MM.1S (cell line): ENCODE data around the gene DACH1.

ENCODE experiments used
- DNase-seq: peaks from one replicate; pipeline ENCODE4 v3.0.0-alpha.2; 2015
- H2AFZ ChIP-seq: fragments of 300-600 bp; sonication (generic); 2 replicates; pipeline ENCODE4 v1.6.0; 2016; ENCODE audit warnings: antibody characterized with exemption, low read length
- H3F3A ChIP-seq: fragments of 300-600 bp; sonication (generic); 2 replicates; pipeline ENCODE4 v1.6.1; 2016; ENCODE audit warnings: mild to moderate bottlenecking, antibody characterized with exemption, low read length, moderate library complexity, mixed read lengths; ENCODE audit not compliant: insufficient read depth
- H3K27ac ChIP-seq: fragments of 300-600 bp; sonication (generic); 2 replicates; pipeline ENCODE4 v1.5.1; 2016; ENCODE audit warnings: mild to moderate bottlenecking, low read length
- H3K27me3 ChIP-seq: fragments of 300-600 bp; sonication (generic); replicated peaks from 2 replicates; pipeline ENCODE4 v1.6.0; 2016; ENCODE audit warnings: low read length; ENCODE audit not compliant: insufficient read depth
- H3K36me3 ChIP-seq: fragments of 300-600 bp; sonication (generic); replicated peaks from 2 replicates; pipeline ENCODE4 v1.6.1; 2016; ENCODE audit warnings: mild to moderate bottlenecking, low read length, mixed read lengths; ENCODE audit not compliant: insufficient read depth
- H3K4me1 ChIP-seq: fragments of 300-600 bp; sonication (generic); 2 replicates; pipeline ENCODE4 v1.6.1; 2016; ENCODE audit warnings: low read length, mixed read lengths
- H3K4me2 ChIP-seq: fragments of 300-600 bp; sonication (generic); 2 replicates; pipeline ENCODE4 v1.6.0; 2016; ENCODE audit warnings: low read depth, low read length
- H3K4me3 ChIP-seq: fragments of 300-600 bp; sonication (generic); 2 replicates; pipeline ENCODE4 v1.5.1; 2016; ENCODE audit warnings: low read length, mixed read lengths
- H3K79me2 ChIP-seq: fragments of 300-600 bp; sonication (generic); 2 replicates; pipeline ENCODE4 v1.6.1; 2016; ENCODE audit warnings: mixed run types, low read length, mixed read lengths
- H3K9ac ChIP-seq: fragments of 300-600 bp; sonication (generic); 2 replicates; pipeline ENCODE4 v1.6.1; 2016; ENCODE audit warnings: low read length, mixed read lengths
- H3K9me2 ChIP-seq: fragments of 300-600 bp; sonication (generic); replicated peaks from 2 replicates; pipeline ENCODE4 v1.6.1; 2016; ENCODE audit warnings: mild to moderate bottlenecking, low read length, mixed read lengths; ENCODE audit not compliant: insufficient read depth
- H3K9me3 ChIP-seq: fragments of 300-600 bp; sonication (generic); replicated peaks from 2 replicates; pipeline ENCODE4 v1.6.1; 2016; ENCODE audit warnings: mild to moderate bottlenecking, low read length, mixed read lengths; ENCODE audit not compliant: insufficient read depth
- H4K20me1 ChIP-seq: fragments of 300-600 bp; sonication (generic); 2 replicates; pipeline ENCODE4 v1.6.1; 2016; ENCODE audit warnings: mild to moderate bottlenecking, low read length, moderate library complexity, mixed read lengths; ENCODE audit not compliant: insufficient read depth
- EZH2 ChIP-seq: fragments of 300-600 bp; sonication (generic); optimal IDR thresholded peaks from 2 replicates; pipeline ENCODE3; 2017; ENCODE audit warnings: low read depth, mild to moderate bottlenecking, antibody characterized with exemption, low read length, mixed read lengths
- EZH2phosphoT487 ChIP-seq: fragments of 300-600 bp; sonication (generic); IDR thresholded peaks from 2 replicates; pipeline ENCODE4 v1.6.1; 2018; ENCODE audit warnings: antibody characterized with exemption, low read length
- TF ChIP-seq, protein P1 (sequence below): fragments of 300-600 bp; sonication (generic); IDR thresholded peaks from 2 replicates; pipeline ENCODE4 v1.5.1; 2016; ENCODE audit warnings: antibody characterized with exemption, low read length, mixed read lengths

DACH1 gene

DNA sequence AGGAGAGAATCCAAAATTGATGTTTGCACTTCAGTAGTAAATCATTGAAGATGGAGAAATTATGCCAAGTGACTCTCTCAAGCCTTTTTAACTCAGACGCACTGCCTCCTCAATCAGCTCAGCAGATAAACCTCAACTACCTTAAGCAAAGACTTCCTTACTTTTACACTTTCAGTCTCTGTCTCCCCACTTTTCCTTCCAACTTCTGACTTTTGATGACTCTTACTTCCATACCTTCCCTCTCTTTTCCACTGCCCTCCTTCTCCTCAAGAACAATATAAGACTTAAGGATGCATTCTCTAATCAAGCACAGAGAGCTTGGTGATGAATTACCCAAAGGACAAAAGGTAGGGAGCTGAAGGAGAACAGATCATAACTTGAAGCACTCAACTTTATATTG, 4.8 kb upstream of the DACH1 start:
- no peak overlapping the region for H2AFZ ChIP-seq
- peaks cover 10% of the 10 kb centered on the region; the same call in 1 of the 2 replicates for H3K4me1 ChIP-seq

DNA sequence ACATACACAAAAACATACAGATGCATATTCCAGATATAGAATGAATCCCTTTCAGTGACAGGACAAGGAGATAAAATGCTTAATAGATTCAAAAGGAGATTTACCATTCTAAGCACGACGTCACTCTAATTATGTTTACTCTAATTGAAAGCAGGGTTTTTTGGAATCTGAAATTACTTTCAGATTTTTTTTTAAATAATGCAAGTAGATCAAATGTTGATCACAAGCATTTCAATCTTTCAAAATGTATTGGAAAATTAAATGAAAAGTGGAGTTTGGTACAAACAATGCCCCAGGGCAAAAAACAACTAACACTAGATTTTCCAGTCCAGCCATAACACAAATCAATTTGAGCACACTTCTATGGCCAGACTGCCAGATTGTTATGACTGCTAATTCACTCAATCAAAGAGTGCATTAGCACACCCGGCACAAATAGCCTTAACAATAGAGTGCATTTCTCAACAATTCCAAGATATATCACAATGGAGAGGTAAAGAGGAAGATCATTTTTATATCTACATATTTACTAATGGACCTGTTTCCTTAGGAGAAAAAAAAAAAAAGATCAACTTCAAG, 4.3 kb upstream of the DACH1 start:
- no peaks in the 10 kb centered on the region for H3K9me2 ChIP-seq
- no peak overlapping the region for H3K27ac ChIP-seq
- no peak overlapping the region for H2AFZ ChIP-seq
- H3K4me2 ChIP-seq = no peak overlapping the region
- H3K27me3 ChIP-seq = no peaks in the 10 kb centered on the region
- peaks cover 5% of the 10 kb centered on the region; the same call in 1 of the 2 replicates for H3K4me1 ChIP-seq
- H4K20me1 ChIP-seq = no peaks in the 10 kb centered on the region
- TF ChIP-seq EZH2 (no peak), EZH2phosphoT487 (no peak)
- TF ChIP-seq, protein P1, sequence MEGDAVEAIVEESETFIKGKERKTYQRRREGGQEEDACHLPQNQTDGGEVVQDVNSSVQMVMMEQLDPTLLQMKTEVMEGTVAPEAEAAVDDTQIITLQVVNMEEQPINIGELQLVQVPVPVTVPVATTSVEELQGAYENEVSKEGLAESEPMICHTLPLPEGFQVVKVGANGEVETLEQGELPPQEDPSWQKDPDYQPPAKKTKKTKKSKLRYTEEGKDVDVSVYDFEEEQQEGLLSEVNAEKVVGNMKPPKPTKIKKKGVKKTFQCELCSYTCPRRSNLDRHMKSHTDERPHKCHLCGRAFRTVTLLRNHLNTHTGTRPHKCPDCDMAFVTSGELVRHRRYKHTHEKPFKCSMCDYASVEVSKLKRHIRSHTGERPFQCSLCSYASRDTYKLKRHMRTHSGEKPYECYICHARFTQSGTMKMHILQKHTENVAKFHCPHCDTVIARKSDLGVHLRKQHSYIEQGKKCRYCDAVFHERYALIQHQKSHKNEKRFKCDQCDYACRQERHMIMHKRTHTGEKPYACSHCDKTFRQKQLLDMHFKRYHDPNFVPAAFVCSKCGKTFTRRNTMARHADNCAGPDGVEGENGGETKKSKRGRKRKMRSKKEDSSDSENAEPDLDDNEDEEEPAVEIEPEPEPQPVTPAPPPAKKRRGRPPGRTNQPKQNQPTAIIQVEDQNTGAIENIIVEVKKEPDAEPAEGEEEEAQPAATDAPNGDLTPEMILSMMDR = no peak
- H3K9ac ChIP-seq = no peak overlapping the region
- H3F3A ChIP-seq = no peaks in the 10 kb centered on the region
- H3K36me3 ChIP-seq = no peaks in the 10 kb centered on the region
- DNase-seq = no peak
- no peaks in the 10 kb centered on the region for H3K9me3 ChIP-seq
- no peaks in the 10 kb centered on the region for H3K79me2 ChIP-seq
- no peak overlapping the region for H3K4me3 ChIP-seq

More for the DNA sequence above, 4.8 kb upstream of the DACH1 start:
- H3K27me3 ChIP-seq = no peaks in the 10 kb centered on the region
- no peak overlapping the region for H3K4me3 ChIP-seq
- no peak overlapping the region for H3K4me2 ChIP-seq
- no peaks in the 10 kb centered on the region for H3K79me2 ChIP-seq
- DNase-seq = no peak
- no peaks in the 10 kb centered on the region for H3F3A ChIP-seq
- no peaks in the 10 kb centered on the region for H3K9me2 ChIP-seq
- TF ChIP-seq EZH2 (no peak), EZH2phosphoT487 (no peak)
- TF ChIP-seq, protein P1 = no peak
- no peaks in the 10 kb centered on the region for H3K9me3 ChIP-seq
- no peak overlapping the region for H3K9ac ChIP-seq
- H3K27ac ChIP-seq = no peak overlapping the region
- no peaks in the 10 kb centered on the region for H4K20me1 ChIP-seq
- no peaks in the 10 kb centered on the region for H3K36me3 ChIP-seq

DNA sequence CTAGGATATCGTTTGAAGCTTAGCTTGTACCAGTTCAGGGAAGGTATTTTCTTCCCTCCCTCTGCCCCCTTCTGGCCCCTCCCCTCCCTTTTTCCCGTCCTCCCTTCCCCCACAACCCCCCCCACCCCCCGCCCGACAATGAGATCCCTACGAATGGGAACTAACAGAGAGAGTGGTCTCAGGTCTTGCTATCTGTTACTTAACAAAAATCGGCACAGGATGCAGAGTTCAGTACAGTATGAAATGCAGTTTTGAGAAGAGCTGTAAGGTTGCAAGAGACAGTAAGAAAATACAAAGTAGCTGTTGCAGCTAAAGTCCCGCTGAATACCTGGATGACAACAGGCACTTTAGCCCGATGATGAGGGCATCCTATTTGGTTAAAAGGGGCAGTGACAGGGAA, 3.1 kb upstream of the DACH1 start:
- H3K36me3 ChIP-seq = no peaks in the 10 kb centered on the region
- H3F3A ChIP-seq = no peaks in the 10 kb centered on the region
- no peaks in the 10 kb centered on the region for H3K9me2 ChIP-seq
- no peaks in the 10 kb centered on the region for H3K79me2 ChIP-seq
- no peak overlapping the region for H3K27ac ChIP-seq
- no peak overlapping the region for H3K4me2 ChIP-seq
- H3K4me3 ChIP-seq = no peak overlapping the region
- H3K27me3 ChIP-seq = no peaks in the 10 kb centered on the region
- TF ChIP-seq, protein P1 = no peak
- TF ChIP-seq EZH2phosphoT487 (no peak), EZH2 (no peak)
- no peaks in the 10 kb centered on the region for H4K20me1 ChIP-seq
- no peak for DNase-seq
- no peaks in the 10 kb centered on the region for H3K9me3 ChIP-seq
- H2AFZ ChIP-seq = no peak overlapping the region
- H3K9ac ChIP-seq = no peak overlapping the region
- H3K4me1 ChIP-seq = no peaks in the 10 kb centered on the region
